Esophagus squamous epithelium (tissue), 4 donors: Measurements from ENCODE around the gene RNF10.

Source experiments
- CTCF ChIP-seq, 6 experiments: fragments of 450-650 bp in 4 of 6; fragments of 200-600 bp in 2 of 6; sonication (generic) in 2 of 6; IDR thresholded peaks; one replicate each; pipeline ENCODE4 v1.5.1; 2016 to 2019; ENCODE audit warnings: antibody characterized with exemption in 6 of 6, mild to moderate bottlenecking in 4 of 6, moderate library complexity in 4 of 6
- POLR2A ChIP-seq, 4 donors: fragments of 450-650 bp; IDR thresholded peaks; one replicate each; pipeline ENCODE4 v1.6.1; 2017; ENCODE audit warnings: antibody characterized with exemption in 4 of 4, mild to moderate bottlenecking in 4 of 4, moderate library complexity in 3 of 4

GRCh38 chr12:120614848-120615247 lies 80.7 kb downstream of the RNF10 start:
- TF ChIP-seq CTCF (IDR thresholded peaks at IDR 0.05), result no peak
- no peak for TF ChIP-seq POLR2A (IDR thresholded peaks at IDR 0.05)
